ENCODE results near the gene PNMA8C.

GRCh38 chr19:46471811-46472543, 43.2 kb upstream of the PNMA8C start:
- no peak for TF ChIP-seq CTCF (IDR thresholded peaks at IDR 0.05)
- no peak for TF ChIP-seq POLR2A (IDR thresholded peaks at IDR 0.05)
- TF ChIP-seq POLR2AphosphoS5 (IDR thresholded peaks at IDR 0.05), result no peak
- no peak for TF ChIP-seq EP300 (IDR thresholded peaks at IDR 0.05)
